Measurements from ENCODE around the gene EPHA4. TPM values are rescaled to one million over a fixed set of nuclear protein-coding genes. Genes with fewer than 3 reads are reported as not detected.

Gene EPHA4
- total RNA-seq, 1 experiment from 2014 or later = 103 TPM

DNA sequence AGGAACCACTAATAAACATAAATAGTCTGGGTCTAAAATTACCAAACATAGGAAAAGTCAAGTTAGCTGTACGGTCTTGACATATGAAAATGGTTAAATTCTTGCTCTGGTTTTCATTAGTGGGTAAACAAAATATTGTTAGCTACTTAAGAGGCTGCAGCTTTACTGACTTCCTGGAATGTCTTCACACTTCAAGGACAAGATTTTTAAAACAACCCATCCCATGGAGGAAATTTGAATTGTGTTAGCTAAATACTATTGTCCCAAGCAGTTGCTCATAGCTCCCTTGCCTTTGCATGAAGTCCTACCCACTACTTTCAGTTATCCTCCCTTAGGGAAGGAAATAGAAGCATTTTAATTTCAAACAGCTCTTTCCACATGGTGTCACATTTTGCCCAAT lies 128.5 kb downstream of the EPHA4 start:
- DNase-seq (ENCODE audit: low spot score) = no peak

DNA sequence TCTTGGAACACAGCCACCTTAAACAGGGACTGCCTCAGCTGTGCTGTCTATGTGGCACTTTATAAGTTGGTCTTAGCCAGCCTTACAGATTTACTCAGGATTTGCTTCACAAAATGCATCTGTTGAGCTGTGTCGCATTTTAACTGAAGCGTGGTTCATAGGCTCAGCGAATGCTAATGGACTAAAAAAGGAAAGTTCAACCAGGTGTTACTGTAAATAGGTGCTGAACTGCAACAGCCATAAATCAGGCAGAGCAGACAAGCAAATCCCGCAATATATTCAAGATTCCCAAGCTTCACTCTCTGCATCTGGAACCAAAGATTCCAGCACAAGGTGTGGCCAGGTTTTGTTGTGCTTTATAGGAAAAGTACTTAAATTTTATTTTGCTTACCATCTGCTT lies 130.0 kb downstream of the EPHA4 start:
- DNase-seq (ENCODE audit: low spot score) = no peak

DNA sequence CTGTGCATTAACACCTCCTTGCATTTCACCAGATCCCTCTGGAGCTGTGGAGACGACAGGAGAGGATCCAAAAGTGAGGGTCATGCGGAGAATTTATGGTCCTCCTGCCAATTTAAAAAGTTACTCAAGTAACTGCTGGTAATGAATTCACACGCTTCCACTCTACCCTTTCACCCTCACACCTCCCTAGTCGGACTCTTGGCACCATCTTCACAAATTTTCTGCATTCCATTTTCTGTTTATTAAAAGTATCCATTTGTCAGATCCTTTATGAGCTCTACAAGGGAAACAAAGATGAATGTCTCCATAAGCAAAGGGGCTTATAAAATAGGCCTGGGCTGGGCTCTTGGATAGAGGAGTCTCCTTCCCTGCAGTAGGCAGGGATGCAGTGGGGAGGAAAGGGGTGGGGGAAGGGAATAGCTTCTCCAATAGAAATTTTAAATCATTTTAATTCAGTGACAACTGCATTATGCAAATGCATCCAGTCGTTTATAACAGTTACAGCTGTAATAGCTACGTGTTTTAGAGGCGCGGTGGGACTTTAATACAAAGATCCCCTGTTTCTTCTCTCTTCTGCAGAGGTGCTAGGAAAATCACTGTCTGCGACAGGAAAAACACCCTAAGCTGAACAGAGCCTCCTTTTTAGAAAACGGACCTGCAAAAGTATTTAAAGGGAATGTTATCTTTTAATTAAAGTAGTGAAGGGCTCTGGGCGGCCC lies 132.2 kb downstream of the EPHA4 start:
- DNase-seq (ENCODE audit: low spot score) = no peak

DNA sequence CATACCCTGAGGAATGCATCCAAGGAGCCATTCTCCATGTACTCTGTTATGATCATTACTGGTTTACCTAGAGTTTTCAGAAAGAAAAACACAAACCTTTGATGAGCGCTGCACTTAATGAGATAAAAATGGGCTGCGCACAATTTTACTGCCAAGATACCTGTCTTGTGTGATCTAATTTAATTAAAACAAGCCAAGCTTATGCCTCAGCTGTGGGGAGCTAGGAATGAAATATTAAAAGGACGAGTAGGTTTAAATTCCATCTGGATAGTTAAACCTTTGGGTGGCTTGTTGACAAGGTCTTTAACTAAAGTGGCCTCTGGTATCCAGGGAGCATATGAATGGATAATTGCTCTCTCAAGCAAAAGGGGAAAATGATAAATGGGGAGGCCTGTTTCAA lies 135.0 kb downstream of the EPHA4 start:
- DNase-seq (ENCODE audit: low spot score) = no peak

DNA sequence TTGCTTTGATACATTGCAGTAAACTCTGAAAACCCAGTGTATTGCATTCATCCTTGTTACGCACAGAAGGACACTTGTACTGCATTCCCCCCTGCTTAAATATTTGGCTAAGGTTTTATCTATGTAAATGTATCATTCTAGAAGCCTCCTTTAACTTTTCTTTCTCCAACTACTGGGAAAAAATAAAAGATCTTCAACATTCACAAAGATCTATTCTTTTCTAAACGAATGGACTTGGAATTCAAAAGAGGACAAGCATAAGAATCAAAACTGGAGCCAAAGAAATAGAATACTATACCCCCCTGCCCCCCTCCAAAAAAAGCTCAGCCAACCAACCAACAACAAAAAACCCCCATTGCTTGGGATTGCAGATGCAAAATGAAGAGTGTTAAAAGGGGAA lies 136.9 kb downstream of the EPHA4 start:
- DNase-seq (ENCODE audit: low spot score) = no peak

DNA sequence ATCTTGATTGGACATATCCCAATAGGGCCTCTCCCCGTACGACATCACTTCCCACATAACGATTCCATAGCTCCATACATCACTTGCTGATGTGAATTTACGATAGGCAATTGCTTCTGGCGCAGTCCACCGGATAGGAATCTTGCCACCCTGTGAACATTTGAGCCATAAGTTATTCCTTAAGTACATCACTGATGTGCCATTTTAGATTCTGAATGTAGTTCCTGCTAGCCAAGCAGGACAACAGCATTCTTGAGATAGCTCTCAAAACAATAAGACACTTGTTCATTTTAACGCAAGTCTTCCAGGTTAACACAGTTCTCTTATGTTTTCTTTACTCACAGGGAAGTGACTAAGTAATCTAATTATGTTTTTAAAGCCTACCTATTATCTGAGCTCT lies 138.0 kb downstream of the EPHA4 start:
- DNase-seq (ENCODE audit: low spot score) = no peak

DNA sequence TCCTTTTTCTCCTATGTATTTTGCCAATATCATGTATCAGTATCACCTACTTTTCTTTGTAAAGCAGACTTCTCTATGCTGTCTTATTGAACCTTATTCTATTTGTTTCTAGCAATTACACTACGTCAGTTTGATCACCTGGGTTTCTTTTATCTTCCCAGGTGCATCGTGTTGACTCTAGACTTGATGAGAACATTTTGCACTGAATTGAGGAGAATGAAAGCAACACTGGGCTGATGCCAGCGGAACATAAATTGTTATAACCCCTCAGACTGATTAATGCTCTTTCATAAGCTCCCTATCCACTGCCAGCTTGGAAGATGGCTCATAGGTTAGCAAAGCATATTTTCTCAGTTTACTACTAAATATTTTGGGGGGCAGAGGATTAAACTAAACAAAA lies 140.6 kb downstream of the EPHA4 start:
- no peak for DNase-seq (ENCODE audit: low spot score)

DNA sequence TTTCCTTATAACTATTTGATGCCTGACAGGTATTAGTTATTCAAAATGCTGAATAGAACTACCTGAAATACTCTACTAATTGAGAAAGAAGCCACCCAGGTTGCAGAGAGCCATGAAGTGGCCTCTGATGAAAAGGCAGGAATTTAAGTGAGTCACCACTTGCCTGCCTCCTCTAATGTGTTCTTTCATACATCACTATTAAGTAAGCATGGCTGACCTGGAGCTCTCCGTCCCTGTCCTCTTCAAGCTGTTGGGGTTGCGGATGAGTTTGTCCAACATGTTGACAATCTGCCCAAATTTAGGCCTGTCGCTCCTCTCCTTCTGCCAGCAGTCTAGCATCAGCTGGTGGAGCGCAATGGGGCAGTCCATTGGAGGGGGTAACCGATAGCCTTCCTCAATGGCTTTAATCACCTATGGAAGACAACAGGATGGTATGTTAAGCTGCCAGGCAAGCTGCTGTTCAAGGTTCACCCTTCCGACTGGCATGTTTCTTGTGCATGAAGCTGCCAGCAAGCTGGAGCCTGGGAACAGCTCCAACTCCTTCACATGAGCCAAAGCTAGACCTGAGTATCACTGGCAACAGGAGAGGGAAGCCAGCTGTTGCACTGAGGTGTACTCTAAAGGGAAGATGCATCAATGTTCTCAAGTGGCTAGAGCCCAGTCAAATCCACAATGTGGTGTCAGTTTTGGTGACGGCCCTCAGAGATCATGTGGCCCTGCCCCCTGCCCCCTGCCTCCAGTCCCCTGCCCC lies 142.2 kb downstream of the EPHA4 start:
- no peak for DNase-seq (ENCODE audit: low spot score)

DNA sequence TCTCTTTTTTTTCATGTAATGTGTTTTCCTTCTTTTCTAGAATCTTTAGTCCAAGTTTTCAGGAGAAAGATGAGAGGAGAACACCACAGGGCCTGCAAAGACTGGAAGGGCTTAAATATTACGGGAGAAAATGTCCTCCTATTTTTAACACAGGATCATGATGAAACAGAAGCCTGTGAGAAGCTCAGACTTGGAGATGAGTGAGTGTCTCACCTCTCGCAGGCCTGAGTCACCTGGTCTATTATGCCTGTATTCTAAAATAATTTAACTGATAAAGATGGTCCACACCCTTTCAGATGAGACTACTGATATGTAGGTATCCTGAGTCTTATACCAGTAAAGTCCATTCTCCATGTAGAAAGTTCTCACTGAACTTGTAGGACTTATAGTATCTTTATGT lies 143.2 kb downstream of the EPHA4 start:
- DNase-seq (ENCODE audit: low spot score) = no peak

DNA sequence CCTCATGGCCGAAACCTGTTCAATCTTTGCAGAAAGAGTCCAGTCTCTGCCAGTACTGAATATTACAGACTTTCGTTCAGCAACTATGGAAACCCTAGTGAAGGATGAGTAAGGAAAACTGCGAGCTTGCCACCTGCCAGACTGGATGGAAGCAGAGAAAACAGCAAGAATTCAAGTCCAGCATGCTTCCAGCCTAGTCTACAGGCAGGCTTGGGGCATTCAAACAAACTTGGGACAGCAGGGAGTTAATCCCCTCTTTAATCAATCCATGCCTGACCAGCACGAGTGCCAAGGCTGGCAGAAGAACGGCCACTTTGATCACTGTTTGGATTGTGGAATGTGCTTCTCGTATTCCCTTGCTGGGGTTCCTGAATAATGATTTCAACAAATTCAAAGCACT lies 145.2 kb downstream of the EPHA4 start:
- DNase-seq (ENCODE audit: low spot score) = no peak

DNA sequence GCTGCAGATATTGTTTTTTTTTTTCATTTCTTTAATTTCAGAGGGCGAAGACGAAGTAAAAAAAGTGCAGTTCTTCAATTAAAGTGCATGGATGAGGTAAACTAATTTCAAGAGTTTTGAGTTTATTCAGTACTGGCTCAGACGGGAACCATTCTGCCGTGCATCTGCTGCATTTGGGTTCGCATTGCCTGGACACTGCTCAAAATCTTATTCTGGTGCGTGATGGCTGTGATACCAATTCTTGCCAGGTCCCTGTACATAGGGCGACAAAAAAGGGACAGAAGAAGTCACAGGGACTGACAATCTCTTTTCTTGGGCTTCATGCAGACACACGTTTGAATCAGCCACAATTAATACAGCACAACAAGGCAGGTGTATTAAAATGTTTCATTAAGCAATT lies 146.2 kb downstream of the EPHA4 start:
- no peak for DNase-seq (ENCODE audit: low spot score)

DNA sequence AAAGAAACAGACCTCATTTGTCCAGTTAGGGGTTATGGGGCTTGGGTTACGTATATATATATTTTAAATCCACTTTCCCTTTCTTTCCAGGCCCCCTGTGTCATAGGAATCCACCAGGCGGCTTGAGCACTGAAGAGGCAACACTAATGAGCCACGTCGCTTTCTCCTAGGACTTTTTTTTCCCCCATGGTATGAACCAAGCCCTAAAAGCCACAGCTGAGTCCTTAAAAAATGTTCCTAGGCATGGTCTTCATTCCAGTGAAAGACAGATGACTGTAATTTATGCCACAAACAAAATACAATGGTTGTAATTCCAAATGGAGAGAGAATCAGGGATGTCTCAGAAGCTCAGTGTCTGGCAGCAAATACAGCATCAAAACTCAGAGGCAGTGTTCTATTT lies 146.8 kb downstream of the EPHA4 start:
- no peak for DNase-seq (ENCODE audit: low spot score)

DNA sequence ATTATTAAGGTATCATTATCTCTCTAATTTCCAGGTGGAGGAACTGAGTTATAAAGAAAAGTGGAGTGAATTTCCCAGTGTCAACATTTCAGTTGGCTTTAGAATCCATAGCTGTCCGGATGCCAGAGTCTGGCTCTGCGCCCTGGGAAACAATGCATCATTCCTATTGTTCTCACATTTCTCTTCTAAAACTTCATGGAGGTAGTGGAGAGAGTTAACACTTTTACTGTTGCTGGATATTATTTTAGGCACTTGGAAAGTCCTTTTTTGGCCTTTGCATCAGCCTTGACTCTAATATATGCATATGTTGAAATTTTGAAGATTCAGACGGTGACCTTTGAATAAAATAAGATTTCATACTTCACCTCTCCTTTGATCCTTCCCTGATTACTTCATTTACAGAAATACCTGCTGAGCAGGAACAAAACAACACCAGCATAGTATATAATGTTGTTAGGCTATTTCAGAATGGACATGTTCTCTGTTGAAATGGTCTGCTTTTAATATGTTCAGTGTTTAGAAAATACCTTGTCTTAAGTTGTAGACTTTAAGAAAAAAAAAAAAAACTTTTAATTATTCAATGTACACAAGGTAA lies 148.8 kb downstream of the EPHA4 start:
- DNase-seq (ENCODE audit: low spot score) = no peak

DNA sequence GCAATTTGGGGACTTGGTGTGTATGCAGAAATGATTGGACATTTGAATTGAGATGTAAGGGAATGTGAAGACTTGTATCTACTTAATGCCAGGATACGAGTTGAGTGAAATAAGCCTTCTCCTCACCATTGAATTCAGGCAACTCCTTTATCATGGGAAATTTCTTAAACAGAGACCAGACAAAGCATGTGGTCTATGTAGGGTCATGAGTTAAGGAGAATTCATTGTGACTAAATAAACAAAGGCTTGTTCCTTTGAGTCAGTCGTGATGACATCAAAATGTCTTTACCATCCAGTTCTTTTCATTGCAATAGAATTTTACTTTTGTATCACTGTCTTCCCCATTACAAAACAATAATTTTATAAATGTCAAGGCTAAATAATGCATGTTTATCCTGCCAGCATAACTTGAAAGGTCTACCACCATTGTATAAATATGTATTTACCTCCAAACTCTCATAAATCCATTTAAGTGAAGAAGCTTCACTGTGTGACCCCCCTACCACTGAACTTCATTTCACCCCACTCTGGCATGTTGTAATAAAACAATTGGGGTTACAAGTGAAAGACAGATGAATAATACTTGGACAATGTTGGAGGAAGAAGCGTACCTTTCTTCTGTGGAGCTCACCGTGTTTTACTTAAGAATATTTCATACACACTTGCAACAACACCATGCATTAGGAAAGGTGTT lies 149.4 kb downstream of the EPHA4 start:
- no peak for DNase-seq (ENCODE audit: low spot score)

DNA sequence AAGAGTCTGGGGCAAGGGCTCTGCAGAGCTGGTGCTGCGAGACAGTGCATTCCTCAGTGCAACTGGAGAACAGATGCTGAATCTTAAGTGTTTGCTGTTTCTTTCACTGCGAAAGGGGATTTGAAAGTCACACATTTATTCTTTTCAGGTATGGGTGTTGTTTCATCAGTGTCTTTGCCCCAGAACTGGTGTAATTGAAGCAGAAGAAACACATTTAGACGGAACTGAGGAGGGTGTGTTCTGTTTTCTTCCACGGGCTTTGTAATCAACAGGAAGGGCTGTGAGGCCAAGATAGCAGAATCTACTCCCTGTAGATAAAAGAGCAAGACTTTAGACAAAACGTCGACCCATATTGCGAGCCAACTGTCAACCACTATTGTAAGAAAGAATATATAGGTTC lies 151.9 kb downstream of the EPHA4 start:
- no peak for DNase-seq (ENCODE audit: low spot score)

DNA sequence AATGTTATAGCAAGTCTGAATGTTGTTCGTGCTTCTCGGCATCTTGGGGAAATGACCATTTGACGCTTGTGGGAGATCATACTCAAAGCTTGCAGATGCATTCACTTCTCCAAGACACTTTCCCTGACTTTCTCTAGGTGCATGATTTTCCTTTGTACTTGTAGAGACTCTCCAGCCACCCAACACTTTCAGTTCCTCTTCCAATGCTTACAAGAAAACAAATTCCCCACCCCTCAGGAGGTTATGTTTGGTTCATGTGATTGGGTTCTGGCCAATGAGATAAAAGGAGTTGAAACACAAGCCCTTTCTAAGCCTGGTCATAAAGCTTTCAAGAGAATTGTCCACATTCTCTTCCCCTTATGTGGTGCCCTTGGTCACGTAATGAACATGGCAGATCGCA lies 156.3 kb downstream of the EPHA4 start:
- DNase-seq (ENCODE audit: low spot score) = no peak

DNA sequence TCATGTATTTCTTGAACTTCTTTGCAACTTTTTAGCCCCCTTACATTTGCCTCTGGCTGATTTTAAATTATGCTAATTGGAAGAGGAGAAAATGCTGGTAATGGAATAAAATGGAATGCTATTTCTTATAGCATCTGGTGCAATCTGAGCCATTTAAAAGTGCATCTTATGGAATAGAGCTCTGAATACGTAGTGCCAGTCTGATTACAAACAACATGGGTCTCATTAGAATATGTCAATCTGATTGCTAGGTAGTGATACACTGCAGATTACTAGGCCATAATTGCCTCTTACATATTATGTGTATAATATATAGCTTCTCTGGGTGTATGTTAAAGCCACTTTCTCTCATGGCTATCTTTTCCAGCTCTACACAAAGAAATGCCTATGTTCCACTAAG lies 159.1 kb downstream of the EPHA4 start:
- DNase-seq (ENCODE audit: low spot score) = no peak

DNA sequence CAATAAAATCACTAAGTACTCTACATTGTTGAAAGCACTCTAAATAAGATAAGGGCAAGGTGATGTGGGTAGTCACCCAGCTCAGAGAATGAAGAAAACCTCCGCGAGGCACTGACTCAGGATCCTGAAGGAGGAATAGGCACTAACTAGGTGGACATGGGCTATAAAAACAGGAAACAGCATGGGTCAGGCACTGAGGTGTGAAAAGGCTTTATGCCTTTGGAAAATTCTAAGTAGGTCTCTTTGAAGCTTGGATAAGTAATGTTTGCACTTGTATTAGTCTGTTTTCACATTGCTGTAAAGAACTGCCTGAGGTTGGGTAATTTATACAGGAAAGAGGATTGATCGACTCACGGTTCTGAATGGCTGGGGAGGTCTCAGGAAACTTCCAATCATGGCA lies 161.6 kb downstream of the EPHA4 start:
- no peak for DNase-seq (ENCODE audit: low spot score)

DNA sequence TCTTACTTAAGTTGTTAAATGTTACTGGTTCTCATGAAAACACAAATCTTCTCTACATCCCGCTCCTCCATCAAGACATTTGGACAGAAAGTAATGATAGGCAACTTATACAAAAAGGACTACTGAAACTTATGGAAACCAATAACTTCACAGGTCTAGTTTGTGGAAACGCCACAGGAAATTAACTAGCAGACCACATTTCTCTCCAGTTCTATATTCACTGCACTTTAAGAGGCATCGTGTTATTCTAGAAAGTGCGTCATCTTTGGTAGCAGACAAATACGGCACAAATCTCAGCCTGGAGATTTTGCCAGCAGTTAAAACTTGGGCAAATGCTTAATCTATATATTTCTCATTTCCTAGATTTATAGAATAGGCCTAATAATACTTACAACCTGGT lies 164.3 kb downstream of the EPHA4 start:
- DNase-seq (ENCODE audit: low spot score) = no peak

DNA sequence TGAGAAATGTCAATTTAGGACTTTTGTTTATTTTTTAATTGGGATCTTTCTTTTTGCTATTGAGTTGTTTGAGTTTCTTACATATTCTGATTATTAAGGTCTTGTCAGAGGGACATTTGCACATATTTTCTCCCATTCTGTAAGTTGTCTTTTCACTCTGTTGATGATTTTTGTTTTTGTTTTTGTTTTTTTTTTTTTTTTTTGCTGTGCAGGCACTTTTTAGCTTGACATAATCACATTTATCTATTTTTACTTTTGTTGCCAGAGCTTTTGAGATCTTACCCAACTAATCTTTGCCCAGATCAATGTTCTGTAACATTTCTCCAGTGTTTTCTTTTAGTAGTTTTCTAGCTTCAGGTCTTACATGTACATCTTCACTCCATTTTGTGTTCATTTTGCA lies 166.6 kb downstream of the EPHA4 start:
- no peak for DNase-seq (ENCODE audit: low spot score)

DNA sequence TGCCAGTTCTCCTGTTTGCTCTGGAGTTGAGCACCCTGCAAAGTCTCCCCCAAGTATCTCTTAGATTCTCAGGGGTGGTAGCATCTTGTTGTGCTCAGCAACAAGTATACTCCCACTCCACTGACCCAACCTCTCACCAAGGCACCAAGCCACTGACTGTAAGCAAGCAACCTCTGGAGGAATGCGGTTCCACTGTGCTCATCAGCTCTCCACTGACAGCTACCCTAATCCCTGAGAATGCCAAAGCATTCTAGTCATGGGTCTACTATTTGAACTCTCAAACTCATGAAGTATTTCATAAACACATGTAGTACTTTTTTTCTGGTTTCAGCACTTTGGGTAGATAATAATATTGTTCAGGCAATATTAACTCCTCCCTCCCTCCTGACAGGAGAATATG lies 170.0 kb downstream of the EPHA4 start:
- DNase-seq (ENCODE audit: low spot score) = no peak

DNA sequence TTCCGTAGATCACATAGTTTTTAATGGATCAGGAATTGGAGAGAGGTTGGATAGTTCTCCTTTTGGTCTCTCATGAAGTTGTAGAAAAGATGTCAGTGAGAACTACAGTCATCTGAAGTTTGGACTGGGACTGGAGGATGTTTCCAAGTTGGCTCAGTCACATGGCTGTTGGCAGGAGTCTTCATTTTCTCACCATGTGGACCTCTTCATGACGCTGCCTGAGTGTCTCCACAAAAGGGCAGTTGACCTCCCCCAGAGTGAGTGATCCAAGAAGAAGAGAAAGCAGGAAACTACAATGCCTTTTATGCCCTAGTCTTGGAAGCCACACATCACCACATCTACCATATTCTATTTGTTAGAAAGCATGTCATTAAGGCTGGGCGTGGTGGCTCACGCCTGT lies 171.7 kb downstream of the EPHA4 start:
- DNase-seq (ENCODE audit: low spot score) = no peak

DNA sequence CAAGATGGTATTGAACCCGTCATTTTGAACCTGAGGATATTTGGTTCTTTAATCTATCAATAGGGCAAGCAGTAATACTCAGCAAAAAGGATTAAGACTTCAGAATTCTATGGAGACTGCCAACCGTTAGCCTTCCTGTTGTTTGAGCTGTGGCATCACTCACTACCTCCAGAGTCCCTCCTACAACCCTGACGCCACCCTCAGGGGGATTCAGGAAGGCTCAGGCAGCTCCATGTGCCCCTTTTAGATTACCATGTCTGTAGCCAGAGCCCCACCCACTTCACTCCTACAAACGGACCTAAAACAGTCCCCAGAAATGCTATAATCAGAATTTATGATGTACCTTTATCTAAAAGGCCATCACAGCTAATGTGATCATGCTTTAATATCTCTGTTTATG lies 172.9 kb downstream of the EPHA4 start:
- DNase-seq (ENCODE audit: low spot score) = no peak
